Activated CD8-positive, alpha-beta memory T cell treated with anti-CD3 and anti-CD28 coated beads for 4 hours (primary cell): ENCODE measurements around the gene GGT1.
"Not testable (repeated sequence)": the region's sequence is repeated elsewhere in the genome, so short reads cannot be mapped to it uniquely, and the experiment has no call there.

Experiments
- DNase-seq, 2 donors: peaks; one replicate each; pipeline ENCODE4 v3.0.0-alpha.2; 2020; ENCODE audit warnings: low read depth in 2 of 2

Gene GGT1

DNA sequence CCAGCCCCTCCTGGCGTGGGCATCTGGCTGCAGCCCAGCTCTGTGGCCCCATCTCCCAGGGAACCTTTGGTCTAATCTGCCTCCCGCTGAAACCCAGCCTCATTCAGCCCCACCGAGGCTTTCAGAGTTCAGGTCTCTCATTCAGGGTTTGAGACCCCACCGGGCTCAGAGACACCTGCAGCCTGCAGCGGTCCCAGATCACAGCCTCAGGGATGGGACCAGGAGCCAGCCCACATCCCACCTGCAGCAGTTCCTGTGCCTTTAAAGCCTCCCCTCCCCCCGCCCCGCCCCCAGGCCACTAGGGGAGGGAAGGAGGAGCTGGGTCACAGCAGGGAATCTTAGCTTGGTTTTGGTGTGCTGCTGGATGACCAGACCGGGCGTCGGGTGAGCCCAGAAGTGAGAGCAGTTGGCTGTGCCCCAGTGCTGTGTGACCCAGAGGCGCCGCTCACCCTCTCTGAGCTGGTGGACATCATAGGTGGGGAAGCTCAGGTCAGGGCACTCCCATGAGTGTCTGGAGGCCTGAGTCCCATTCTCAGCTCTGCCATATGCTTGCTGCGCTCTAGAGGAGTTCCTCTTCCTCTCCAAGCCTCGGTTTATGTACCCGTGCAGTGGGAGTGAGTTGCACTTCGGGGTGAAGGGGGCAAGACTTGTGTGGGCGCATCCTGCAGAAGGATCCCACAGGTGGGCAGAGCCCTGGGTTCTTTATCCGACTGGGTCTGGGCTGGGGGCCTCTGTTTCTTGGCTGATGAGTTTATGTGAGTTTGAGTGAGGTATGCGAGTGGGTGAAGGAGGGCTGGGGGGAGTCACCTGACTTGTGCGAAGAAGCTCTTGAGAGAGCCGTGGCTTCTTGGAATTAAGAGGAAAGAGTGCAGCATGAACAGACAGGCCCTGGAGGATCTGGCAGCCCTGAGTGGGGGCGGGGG is at the start of gene GGT1:
Gene GGT1 (plus strand): TSS at position 347 of the 923 bp plus-strand sequence. CDS start 7,889 bp downstream, outside the sequence.
- not testable (repeated sequence) for DNase-seq

GRCh38 chr22:24553597-24554312 is 49.2 kb upstream of the GGT1 start:
- DNase-seq, result no peak

DNA sequence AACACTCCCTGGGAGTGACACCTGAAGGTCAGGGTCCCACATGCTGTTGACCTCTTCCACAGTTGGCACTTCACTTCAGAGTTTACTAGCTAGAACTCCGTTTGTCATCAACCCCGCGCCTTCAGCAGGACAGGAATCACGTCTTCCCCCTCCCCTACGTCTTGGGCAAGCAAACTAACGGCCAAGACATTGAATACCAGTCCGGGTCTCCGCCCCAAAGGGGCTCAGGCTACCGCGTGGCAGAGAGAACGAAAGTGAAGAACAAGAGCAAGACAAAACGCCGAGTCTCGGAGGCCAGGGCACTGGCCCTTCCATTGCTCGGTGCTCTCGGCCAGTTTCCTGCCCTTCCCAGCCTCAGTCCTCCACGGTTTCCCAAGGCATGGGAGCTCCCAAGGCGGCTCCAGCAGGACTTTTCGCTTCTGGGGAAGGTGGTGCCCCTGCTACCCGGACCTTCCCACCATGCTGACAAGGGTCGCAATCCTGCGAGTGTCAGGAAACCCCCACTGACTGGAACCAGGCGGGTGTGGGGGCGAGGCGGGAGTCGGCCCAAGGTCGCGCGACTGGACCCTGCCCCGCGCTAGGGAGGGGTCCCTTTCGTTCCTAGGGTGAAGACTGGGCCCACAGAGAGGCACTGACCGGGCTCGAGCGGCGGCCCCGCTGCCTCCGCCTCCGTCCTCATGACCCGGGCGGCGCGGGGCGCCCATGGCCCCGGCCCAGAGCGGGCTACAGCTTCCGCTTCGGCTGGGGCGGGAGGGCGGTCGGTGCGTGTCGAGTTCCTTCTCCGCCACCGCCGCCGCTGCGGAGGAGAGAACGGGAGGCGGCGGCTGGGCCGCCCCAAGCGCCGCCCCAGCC is 48.5 kb upstream of the GGT1 start, which contains the start of gene GUCD1:
Gene GUCD1 (minus strand): TSS at position 826 of the 852 bp plus-strand sequence. CDS start 147 bp downstream, at position 679.
- no peak for DNase-seq

DNA sequence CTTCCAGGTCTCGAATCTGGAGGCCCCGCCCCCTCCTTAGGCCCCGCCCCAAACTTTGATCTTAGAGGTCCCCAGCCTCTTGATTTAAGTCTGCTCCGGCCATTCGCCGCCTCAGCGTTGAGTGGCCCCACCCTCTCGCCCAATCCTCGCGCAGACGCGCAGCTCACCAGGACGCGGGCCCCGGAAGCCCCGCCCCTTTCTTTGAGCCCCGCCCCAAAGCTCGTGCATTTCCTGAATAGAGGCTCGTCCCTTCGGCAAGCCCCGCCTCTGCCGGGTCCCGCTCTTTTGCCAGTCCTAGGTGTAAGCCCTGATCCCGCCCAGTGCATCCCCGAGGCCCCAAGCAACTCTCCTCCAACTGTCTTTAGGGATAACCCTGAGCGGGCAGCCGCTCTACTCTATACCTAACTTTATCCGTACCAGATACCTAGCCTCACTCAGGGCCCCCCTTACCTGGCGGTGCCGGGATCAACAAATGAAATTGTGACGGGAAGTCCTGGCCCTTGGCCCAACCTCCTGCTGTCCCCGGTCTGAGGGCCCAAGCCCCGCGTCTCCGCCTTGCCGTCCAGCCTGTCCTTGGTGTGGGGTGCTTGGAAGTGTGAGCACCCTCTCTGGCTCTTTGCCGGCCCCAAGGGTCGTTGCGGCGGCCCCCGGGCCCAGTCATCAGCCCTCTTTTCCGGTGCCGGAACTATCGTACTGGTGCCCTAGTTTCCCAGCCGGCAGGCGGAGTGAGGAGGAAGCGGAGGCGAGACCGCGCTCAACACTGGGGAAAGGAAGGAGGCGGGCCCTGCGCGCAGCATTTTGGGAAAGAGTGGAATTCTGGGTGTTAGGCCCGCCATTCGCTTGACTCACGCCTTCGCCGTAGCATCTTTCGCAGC is 47.6 kb upstream of the GGT1 start, which contains the start of gene SNRPD3:
Gene SNRPD3 (plus strand): TSS at position 835 of the 875 bp plus-strand sequence. CDS start 1,676 bp downstream, outside the sequence.
- DNase-seq, result peak; percentile 99 to 100

GRCh38 chr22:24559471-24559870 is 43.5 kb upstream of the GGT1 start:
- DNase-seq, result no peak

GRCh38 chr22:24563246-24563645 is 39.7 kb upstream of the GGT1 start:
- no peak for DNase-seq

GRCh38 chr22:24564376-24565058 is 38.5 kb upstream of the GGT1 start:
- no peak for DNase-seq

DNA sequence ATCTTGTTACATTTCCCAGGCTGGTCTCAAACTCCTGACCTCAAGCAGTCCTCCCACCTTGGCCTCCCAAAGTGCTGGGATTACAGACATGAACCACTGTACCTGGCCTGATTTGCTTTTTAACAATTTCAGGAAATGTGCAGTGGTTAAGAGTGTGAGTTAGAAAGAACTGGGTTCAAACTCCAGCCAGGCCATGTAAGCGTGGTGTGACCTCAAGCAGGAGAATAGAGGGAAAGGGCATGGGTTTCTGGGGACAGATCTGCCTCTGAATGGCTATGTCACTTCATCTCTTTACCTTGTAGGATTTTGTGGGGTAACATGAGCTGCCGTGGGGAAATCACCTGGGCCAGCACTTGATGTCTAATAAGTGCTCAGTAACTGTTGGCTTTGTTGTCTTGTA is 37.9 kb upstream of the GGT1 start:
- no peak for DNase-seq

DNA sequence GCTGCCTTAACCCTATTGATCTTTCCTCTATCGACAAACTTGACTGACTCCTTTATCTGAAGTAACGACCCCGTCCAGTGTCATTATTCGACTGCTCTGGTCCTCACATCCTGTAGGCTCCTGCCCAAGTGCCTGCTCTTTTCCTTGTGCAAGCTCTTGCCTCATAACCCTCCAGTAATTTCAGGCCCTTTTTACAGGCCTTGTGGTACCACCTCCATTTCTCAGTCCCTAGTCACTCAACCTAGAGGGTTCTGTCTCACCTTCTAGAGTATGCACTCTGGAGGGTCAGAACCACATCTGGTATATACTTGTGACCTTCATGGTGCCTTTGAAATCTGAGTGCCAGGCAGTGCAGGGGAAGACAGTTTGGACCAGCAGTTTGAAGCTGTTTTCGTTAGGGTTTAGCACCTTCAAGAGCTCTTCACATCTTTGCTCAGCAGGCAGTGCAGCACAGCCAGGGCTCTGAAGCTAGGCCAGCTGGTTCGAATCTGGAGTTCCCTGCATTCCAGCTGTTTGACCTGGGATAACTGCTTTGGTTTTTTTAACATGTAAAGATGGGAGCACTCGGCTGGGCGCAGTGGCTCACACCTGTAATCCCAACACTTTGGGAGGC is 36.0 kb upstream of the GGT1 start:
- DNase-seq, result no peak

GRCh38 chr22:24567668-24568067 is 35.3 kb upstream of the GGT1 start:
- no peak for DNase-seq

DNA sequence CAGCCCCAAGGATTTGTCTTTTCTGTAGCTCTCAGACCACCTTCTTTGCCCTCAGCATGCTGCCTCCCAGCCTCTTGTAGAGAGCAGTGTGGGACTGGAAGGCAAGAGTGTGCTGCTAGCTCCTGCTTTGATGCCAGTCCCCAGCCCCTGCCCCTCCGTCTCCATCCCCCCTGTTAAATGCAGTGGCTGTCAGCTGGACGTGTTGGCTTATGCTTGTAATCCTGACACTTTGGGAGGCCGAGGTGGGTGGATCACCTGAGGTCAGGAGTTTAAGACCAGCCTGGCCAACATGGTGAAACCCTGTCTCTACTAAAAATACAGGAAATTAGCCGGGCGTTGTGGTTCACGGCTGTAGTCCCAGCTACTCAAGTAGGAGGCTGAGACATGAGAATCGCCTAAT is 31.7 kb upstream of the GGT1 start:
- no peak for DNase-seq

DNA sequence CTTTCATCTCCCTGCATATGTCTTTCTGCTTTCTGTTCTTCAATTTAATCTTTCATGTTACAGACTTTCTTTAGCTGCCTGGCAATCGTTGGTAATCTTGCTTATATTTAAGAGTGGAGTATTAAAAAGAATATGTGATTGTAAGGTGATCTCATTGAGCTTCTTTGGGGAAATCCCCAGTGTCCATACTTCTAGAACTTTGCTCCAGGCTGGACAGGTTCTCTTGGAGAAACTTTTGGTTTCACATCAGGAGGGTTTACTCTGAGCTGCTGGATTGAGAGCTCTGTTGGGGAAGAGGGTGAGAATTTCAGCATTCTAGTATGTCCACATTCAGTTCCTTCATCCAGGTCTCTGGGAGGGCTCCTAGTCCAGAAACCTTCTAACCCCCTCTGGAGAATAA is 26.2 kb upstream of the GGT1 start:
- no peak for DNase-seq

DNA sequence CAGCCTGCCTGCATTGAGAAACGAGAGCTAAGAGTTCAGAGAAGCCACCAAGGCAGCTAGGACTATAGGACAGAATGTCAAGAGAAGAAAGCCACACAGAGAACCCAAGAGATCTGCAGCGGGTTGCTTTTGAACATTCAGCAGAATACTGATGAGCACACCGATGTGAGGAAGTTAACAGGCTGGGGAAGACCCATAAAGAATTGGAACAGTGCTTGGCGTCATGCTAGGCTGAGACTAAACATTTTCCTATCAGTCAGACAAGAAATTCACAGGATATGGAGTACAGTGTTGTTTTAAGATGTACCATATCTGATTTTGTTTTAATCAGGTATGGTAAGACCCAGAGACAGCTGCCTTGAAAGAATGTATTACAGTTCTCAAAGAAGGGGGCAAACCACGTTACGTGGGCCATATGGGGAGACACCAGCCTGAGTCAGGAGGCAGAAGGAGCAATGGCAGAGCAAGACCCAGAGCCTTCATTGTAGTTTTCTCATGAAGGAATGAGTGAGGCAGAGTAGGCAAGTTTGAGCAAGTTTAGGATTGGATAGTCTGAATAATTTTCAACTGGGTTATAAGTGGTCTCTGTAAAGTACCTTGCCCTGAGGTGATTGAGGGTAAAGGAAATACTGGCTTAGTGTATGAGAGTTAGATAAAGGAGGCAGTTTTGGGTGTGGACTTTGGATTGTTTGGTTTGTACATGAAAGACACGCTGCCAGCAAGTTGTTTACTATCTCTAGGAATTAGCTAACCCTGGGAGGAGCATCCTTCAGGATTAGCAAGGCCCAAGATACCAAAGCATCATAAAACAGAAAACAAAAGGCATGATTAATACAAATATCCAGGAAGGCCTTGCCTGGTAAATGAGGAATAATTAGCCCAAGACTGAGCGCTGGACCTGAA is 24.4 kb upstream of the GGT1 start:
- DNase-seq, result no peak

GRCh38 chr22:24579258-24579601 is 23.8 kb upstream of the GGT1 start:
- DNase-seq, result no peak

DNA sequence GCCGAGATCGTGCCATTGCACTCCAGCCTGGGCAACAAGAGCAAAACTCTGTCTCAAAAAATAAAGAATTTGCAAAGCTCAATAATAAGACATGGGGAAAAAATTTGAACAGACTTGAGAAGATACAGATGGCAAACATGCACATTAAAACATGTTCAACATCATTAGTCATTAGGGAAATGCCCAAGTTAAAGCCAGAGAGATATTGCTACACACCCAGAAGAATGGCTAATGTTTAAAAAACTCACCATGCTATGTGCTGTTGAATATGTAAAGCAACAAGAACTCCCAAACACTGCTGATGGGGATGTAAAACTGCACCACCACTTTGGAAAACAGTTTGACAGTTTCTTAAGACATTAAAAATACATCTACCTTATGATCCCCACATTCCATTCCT is 22.7 kb upstream of the GGT1 start:
- DNase-seq, result no peak

- DNase-seq, result no peak
Measured at GRCh38 chr22:24582056-24582814, 20.8 kb upstream of the GGT1 start.

- no peak for DNase-seq
Measured at GRCh38 chr22:24583221-24584165, 19.5 kb upstream of the GGT1 start.
